IPS-NIHi7 (cell line): ENCODE measurements around the gene CHERP.
"Not testable (repeated sequence)": the region's sequence is repeated elsewhere in the genome, so short reads cannot be mapped to it uniquely, and the experiment has no call there.

Experiments used
- DNase-seq: peaks from one replicate; pipeline ENCODE4 v3.0.0; 2012; ENCODE audit warnings: mixed read lengths; ENCODE audit errors: extremely low spot score

Gene CHERP

GRCh38 chr19:16520074-16520973 is 21.9 kb downstream of the CHERP start:
- DNase-seq: no peak

DNA sequence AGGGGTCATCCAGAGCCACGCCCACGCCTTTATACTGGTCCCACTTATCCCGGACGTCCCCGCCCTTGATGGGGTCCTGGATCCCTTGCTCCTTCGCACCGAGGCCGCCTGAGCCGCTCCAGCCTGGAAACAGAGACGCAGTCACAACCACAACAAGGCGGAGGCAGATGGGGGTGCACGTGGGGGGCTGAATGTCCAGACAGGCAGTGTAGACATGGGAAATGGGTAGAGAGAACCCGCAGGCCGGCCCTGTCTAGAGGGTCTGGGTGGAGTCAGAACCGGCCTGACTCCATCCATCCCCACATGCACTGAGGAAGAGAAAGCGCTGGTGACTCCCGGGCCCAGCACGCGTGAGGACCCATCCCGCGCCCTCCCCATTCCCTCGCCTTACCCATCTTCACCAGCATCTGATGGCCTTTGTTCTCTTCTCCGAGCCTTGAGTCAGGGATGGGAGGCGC is 23.0 kb downstream of the CHERP start:
- no peak for DNase-seq

DNA sequence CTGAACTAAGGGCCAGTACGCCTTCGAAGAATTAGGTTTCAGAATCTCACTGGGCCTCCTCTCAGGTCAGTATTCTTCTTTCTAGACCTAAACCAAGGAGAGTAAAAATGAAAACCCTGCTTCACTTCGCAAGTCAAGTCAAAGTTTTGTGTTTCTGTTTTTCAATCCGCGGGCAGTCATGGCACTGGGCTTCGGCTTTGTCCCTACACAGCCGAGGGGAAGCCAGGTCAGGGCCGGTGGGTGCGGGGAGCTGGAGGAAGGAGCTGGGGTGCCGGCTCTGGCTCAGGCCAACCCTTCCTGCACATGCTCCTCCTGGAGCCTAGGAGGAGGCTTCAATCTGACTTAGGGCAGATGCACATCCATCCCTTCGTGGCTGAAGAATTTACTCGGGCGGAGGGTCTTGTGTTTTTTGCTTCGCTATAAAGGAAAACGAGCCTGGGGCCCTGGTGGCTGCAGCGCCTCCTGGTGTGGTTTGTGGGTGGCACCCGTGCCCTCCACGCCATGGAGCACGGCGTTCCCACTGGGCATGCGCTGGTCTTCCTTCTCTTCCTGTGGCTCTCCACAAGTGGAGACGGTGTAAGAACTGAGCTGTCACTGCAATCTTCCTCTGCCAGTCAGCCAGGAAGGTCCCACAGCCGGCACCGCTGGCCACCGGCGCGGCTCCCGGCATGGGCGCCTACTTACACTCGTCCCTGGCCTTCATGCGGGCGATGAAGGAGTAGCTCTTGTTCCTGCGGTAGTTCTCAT is 23.6 kb downstream of the CHERP start:
- DNase-seq: no peak

GRCh38 chr19:16518061-16518460 is 24.2 kb downstream of the CHERP start:
- DNase-seq: no peak

GRCh38 chr19:16516923-16517610 is 25.2 kb downstream of the CHERP start:
- no peak for DNase-seq

DNA sequence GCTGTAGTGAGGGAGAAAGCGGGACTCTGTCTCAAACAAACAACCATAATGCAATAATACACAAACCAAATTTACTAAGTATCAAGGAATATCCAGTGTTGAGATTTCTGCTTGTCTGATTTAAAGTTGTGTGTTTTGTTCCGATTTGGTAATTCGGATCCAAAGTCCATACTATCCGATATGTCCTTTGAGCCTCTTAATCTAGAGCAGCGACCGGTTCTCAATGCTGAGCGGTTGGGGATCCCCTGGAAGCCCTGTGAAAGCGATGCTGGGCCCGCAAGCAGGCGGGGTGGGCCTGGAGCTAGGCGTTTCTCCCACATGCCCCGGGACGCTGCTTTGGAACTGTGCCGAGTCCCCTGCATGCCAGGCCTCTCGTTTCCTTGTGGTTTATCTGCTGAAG is 25.9 kb downstream of the CHERP start:
- no peak for DNase-seq

DNA sequence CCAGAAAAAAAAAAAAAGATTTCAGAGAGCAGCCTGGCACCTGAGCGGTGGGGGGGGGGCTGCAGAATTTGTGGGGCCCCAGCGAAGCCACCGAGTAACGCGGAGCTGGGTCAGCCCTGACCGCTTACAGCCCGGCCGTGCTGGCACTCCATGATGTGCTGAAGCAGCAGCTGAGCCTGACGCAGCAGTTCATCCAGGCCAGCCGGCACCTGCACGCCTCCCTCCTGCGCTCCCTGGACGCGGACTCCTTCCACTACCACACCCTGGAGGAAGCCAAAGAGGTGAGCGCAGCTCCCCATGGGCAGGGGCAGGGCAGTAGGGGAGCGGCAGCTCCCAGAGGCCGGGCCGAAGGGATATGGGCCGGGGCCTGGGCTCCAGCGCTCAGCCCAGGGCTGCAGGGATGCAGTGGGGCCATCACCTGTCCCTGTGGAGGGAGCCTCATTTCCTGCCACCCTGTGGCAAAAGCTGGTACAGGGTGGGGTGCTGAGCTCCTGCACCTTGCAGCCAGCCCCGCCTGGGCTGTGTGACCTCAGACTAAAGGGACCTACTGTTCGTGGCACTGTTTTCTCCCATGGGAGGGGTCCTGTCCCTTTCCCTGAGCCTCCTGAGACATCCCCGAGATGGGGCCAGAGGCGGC is 27.7 kb downstream of the CHERP start:
- no peak for DNase-seq

DNA sequence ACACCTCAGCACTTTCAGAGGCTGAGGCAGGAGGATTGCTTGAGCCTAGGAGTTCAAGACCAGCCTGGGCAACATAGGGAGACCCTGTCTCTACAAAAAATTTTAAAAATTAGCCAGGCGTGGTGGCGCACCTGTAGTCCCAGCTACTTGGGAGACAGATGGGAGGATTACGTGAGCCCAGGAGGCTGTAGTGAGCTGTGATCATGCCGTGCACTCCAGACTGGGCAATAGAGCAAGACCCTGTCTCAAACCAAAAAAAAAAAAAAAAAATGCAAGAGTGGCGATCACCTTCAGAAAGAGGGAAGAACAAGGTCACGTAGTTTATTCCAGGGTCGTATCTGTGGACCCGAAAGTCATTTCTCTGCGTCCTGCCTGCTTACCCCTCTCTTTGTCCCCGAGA is 29.6 kb downstream of the CHERP start:
- not testable (repeated sequence) for DNase-seq

GRCh38 chr19:16509141-16510061 is 32.8 kb downstream of the CHERP start:
- no peak for DNase-seq

DNA sequence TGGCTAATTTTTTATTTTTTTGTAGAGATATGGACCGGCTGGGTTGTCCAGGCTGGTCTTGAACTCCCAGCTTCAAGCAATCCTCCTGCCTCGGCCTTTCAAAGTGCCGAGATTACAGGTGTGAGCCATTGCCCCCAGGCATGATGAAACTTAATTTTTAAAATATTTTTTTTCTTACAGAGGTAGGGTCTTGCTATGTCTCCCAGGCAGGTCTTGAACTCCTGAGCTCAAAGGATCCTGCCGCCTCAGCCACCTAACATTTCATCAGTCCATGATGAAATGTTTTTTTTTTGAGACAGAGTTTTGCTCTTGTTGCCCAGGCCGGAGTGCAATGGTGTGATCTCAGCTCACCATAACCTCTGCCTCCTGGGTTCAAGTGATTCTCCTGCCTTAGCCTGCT is 33.7 kb downstream of the CHERP start:
- DNase-seq: no peak

DNA sequence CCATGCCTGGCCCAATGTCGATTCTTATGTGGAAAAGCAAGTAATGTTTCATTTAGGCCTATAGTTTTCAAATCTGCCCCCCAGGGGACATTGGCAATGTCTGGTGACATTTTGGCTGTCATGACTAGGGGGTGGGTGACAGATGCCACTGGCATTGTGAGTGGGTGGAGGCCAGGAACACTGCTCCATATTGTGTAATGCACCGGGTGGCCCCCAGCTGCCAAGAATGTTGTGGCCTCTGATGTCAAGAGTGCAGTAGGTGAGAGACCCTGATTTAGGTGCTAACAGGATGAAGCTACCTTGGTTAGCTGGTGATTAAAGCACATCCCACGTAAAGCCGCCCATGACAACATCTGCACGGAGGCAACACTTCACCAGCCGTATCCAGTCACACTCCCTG is 35.3 kb downstream of the CHERP start:
- DNase-seq: no peak

DNA sequence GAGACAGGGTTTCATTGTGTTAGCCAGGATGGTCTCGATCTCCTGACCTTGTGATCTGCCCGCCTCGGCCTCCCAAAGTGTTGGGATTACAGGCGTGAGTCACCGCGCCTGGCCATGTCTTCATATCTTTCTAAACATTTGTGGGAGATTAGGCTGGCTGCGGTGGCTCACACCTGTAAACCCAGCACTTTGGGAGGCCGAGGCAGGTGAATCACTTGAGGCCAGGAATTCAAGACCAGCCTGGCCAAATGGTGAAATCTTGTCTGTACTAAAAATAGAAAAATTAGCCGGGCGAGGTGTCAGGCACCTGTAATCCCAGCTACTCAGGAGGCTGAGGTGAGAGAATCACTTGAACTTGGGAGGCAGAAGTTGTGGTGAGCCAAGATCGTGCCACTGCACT is 36.1 kb downstream of the CHERP start:
- not testable (repeated sequence) for DNase-seq

- DNase-seq: no peak
Measured at GRCh38 chr19:16504271-16504670, 38.0 kb downstream of the CHERP start.

DNA sequence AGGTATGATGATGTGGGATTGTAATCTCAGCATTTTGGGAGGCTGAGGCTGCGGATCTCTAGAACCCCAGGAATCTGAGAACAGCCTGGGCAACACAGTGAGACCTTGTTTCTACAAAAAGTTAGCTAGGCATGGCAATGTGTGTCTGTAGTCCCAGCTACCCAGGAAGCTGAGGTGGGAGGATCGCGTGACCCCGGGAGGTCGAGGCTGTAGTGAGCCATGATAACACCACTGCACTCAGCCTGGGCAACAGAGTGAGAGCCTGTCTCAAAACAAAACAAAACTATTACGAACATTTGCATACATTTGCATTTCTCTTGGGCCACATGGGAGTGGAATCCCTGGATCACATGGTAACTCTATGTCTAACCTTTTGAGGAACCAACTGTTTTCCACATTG is 44.4 kb downstream of the CHERP start:
- no peak for DNase-seq

DNA sequence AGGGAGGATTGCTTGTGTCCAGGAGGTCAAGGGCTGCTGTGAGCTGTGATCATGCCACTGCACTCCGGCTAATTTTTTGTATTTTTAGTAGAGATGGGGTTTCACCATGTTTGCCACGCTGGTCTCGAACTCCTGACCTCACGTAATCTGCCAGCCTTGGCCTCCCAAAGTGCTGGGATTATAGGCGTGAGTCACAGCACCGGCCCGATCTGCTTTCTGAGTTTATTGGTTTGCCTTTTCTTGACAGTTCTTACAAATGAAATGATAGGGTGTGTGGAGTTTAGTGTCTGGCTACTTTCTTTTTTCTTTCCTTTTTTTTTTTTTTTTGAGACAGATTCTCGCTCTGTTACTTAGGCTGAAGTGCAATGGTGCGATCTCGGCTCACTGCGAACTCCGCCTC is 45.2 kb downstream of the CHERP start:
- no peak for DNase-seq

DNA sequence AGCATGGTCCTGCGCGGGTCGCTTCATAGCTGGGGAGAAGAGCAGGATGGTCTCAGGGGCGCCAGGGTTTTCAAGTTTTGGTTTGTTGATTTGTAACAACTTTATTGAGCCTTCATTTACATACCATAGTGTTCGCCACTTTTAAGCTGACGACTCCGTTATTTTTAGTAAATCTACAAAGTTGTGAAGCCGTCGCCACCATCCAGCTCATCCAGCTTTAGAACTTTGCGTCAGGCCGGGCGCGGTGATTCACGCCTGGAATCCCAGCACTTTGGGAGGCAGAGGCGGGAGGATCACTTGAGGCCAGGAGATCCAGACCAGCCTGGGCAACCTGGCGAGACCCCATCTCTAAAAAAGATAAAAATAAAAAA is 45.6 kb downstream of the CHERP start:
- DNase-seq: no peak

GRCh38 chr19:16495982-16496612 is 46.1 kb downstream of the CHERP start, which contains the start of the genes C19orf44 and CALR3:
TSS of gene C19orf44 (plus strand) at chr19:16496394. CDS start at chr19:16500793, 4,399 bp downstream.
TSS of gene CALR3 (minus strand) at chr19:16496167. CDS start at chr19:16496129, 38 bp downstream.
- peak; percentile 99 for DNase-seq

DNA sequence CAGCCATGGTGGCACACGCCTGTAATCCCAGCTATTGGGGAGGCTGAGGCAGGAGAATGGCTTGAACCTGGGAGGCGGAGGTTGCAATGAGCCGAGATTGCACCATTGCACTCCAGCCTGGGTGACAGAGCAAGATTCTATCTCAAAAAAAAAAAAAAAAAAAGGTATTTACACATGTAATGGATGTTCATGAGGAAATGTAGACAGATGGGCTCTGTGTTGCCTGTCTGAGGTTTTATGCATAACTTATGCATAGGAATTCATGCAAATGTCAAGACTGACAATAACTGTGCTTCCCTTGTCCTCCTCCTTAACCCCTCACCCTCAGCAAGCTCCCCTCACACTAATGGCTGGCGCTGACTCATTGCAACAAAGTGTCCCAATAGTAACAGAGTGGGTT is 55.8 kb downstream of the CHERP start:
- DNase-seq: not testable (repeated sequence)

DNA sequence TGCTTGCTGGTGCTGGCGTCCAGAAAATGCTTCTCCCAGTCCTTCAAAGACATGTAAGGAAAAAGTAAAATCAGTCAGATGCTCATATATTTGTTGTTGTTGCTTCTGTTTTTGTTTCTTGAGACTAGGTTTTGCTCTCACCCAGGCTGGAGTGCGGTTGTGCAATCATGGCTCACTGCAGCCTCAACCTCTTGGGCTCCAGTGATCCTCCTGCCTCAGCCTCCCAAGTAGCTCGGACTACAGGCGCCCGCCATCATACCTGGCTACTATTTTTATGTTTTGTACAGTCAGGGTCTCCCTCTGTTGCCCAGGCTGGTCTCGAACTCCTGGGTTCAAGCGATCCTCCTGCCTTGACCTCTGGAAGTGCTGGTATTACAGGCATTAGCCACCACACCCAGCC is 59.5 kb downstream of the CHERP start:
- no peak for DNase-seq

DNA sequence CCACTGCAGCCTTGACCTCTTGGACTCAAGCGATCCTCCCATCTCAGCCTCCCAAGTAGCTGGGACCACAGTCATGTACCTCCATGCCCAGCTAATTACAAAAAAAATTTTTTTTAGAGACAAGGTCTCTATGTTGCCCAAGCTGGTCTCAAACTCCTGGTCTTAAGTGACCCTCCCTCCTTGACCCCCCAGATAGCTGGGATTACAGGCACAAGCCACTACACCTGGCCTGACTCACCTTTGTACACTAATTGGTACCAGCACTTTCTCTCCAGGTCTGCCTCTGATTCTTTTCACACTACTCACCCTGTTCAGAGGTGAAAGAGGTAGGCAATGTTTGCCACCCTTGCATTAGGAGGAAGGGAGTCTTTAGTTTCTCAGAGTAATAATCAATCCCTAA is 64.9 kb downstream of the CHERP start:
- DNase-seq: no peak
